Choroid plexus epithelial cell (primary cell): ENCODE data around the gene MYO1D.

Experiments used
- DNase-seq: peaks from one replicate; pipeline ENCODE4 v3.0.0-alpha.2; 2010; ENCODE audit warnings: low read depth
- H3K4me3 ChIP-seq: 2 replicates; pipeline ENCODE4 v1.5.1; 2011; ENCODE audit warnings: low read depth, mild to moderate bottlenecking, control low read depth, low read length, moderate library complexity
- CTCF ChIP-seq: conservative IDR thresholded peaks from 2 replicates; pipeline ENCODE4 v1.5.1; 2011; ENCODE audit warnings: low read depth, mild to moderate bottlenecking, control low read depth, inconsistent platforms, low read length, moderate library complexity

The MYO1D gene

GRCh38 chr17:32840241-32840640 lies 36.7 kb downstream of the MYO1D start:
- DNase-seq: no peak
- TF ChIP-seq CTCF: no peak
- H3K4me3 ChIP-seq: no peak overlapping the region

GRCh38 chr17:32836527-32836926 lies 40.4 kb downstream of the MYO1D start:
- H3K4me3 ChIP-seq: no peak overlapping the region
- TF ChIP-seq CTCF: no peak
- no peak for DNase-seq

- H3K4me3 ChIP-seq: no peak overlapping the region
- DNase-seq: no peak
- TF ChIP-seq CTCF: no peak
These were observed 41.6 kb downstream of the MYO1D start for GRCh38 chr17:32835291-32835761.

- no peak for TF ChIP-seq CTCF
- DNase-seq: no peak
- H3K4me3 ChIP-seq: no peak overlapping the region
These were observed 42.8 kb downstream of the MYO1D start for GRCh38 chr17:32834104-32834503.

GRCh38 chr17:32833526-32833925 lies 43.4 kb downstream of the MYO1D start:
- no peak overlapping the region for H3K4me3 ChIP-seq
- DNase-seq: no peak
- no peak for TF ChIP-seq CTCF

- H3K4me3 ChIP-seq: no peak overlapping the region
- DNase-seq: no peak
- TF ChIP-seq CTCF: no peak
These were observed 43.8 kb downstream of the MYO1D start for GRCh38 chr17:32833076-32833475.

GRCh38 chr17:32831627-32832243 lies 45.2 kb downstream of the MYO1D start:
- H3K4me3 ChIP-seq: no peak overlapping the region
- no peak for TF ChIP-seq CTCF
- no peak for DNase-seq
